Measurements from ENCODE around the gene FAM210A. TPM values are rescaled to one million over a fixed set of nuclear protein-coding genes. Genes with fewer than 3 reads are reported as not detected.

Gene FAM210A
- total RNA-seq, 1 experiment from 2014 or later = 26.2 TPM

DNA sequence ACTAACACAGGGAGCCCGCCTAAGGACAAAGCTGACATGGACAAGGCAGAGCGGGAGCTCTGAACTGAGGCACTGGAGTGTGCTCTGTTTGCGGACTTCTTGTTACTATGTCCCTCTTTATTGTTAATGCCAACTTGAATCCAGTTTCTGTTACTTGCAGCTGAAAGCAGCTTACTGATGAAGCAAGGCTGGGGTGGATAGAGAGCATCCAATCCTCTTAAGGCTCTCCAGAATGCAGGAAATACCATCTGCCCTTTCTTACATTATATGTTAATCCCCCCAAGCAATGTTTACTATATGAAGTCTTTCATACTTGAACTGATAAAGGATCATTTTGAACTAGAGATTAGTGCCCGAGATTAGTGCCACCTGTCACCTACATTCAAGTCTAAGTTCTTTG lies 9.4 kb downstream of the FAM210A start (continued):
- TF ChIP-seq ELF1 (IDR thresholded peaks at IDR 0.05; ENCODE audit: borderline replicate concordance, low read depth) = no peak
- TF ChIP-seq SRF (IDR thresholded peaks at IDR 0.05; ENCODE audit: low read depth) = no peak
- TF ChIP-seq EZH2phosphoT487 (IDR thresholded peaks at IDR 0.05; ENCODE audit: borderline replicate concordance) = no peak
- no peak for TF ChIP-seq FOSL1 (IDR thresholded peaks at IDR 0.05; ENCODE audit: low read depth)
- no peak for TF ChIP-seq ZNF274 (IDR thresholded peaks at IDR 0.05; ENCODE audit: low read depth, low read length)
- TF ChIP-seq CEBPB (IDR thresholded peaks at IDR 0.05; ENCODE audit: low read depth) = no peak
- TF ChIP-seq RAD21 (IDR thresholded peaks at IDR 0.05; ENCODE audit: low read depth) = no peak
- TF ChIP-seq CBX3 (IDR thresholded peaks at IDR 0.05; ENCODE audit: low read depth) = no peak
- TF ChIP-seq, protein P1, sequence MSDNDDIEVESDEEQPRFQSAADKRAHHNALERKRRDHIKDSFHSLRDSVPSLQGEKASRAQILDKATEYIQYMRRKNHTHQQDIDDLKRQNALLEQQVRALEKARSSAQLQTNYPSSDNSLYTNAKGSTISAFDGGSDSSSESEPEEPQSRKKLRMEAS (IDR thresholded peaks at IDR 0.05) = no peak
- no peak for TF ChIP-seq EGR1 (IDR thresholded peaks at IDR 0.05; ENCODE audit: low read depth)
- TF ChIP-seq POLR2A (IDR thresholded peaks at IDR 0.05; ENCODE audit: borderline replicate concordance, extremely low read depth, insufficient read depth, insufficient read length) = no peak

DNA sequence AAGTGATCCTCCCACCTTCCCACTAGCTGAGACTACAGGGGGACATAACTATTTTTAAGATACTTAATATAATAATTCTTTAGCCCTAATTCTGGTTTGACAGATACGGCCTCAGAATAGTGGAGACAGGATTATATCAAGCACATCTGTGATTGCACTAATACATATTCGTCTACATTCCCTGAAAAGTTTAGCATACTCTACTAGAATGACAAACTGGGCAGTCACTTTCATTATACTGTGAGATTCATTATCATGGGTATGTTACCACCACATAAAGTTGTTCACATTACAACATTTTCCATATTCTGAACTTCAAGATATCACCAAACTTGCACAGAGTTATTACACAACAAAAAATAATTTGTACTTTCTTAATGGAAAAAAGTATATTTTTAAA lies 11.0 kb downstream of the FAM210A start:
- H3K9me3 ChIP-seq (ENCODE audit: control insufficient read depth in 1 of 2, insufficient read depth in 1 of 2, low read depth in 1 of 2, low read length in 2 of 2) = peaks cover 0 to 4% of the 10 kb centered on the region in 2 experiments; a peak in 1 of 4 replicates
- H3K4me3 ChIP-seq (replicated peaks in 1 of 2; ENCODE audit: low read depth in 1 of 2, low read length in 2 of 2) = no peak overlapping the region
- no peak overlapping the region for H2AFZ ChIP-seq (ENCODE audit: low read depth, low read length, poor library complexity, severe bottlenecking)
- no peak overlapping the region for H3K27ac ChIP-seq (ENCODE audit: low read depth, low read length)
- CTCF ChIA-PET = no interaction called here
- H3K79me2 ChIP-seq (ENCODE audit: insufficient read depth, low read length) = peaks cover 100% of the 10 kb centered on the region
- RAD21 ChIA-PET (ENCODE audit: low non-redundant PET in 1 of 2, low total read pairs in 2 of 2, uncharacterized antibody in 2 of 2, unreplicated experiment in 2 of 2) = no interaction called here
- H3K9me2 ChIP-seq (ENCODE audit: insufficient read depth) = no peaks in the 10 kb centered on the region
- ATAC-seq = no peak
- 0 out of 4 replicates have a peak, but pooled peaks cover 0 to 8% of the 10 kb centered on the region in 2 experiments for H3K36me3 ChIP-seq (ENCODE audit: control insufficient read depth in 1 of 2, insufficient read depth in 2 of 2, low read length in 2 of 2)
- no peaks in the 10 kb centered on the region for H3K27me3 ChIP-seq (ENCODE audit: insufficient read depth, low read length)
- no TSS peak for BruUV-seq (replicated peaks)
- H3K4me1 ChIP-seq (ENCODE audit: control insufficient read depth in 1 of 2, insufficient read depth in 2 of 2, low read length in 2 of 2) = peaks cover 9 to 42% of the 10 kb centered on the region in 2 experiments
- no peak overlapping the region for H3K4me2 ChIP-seq (ENCODE audit: low read length)
- intact Hi-C loops (cut with micrococcal nuclease) = no loop called here
- TF ChIP-seq, protein P2, sequence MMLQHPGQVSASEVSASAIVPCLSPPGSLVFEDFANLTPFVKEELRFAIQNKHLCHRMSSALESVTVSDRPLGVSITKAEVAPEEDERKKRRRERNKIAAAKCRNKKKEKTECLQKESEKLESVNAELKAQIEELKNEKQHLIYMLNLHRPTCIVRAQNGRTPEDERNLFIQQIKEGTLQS (IDR thresholded peaks at IDR 0.05) = no peak
- TF ChIP-seq, protein P3, sequence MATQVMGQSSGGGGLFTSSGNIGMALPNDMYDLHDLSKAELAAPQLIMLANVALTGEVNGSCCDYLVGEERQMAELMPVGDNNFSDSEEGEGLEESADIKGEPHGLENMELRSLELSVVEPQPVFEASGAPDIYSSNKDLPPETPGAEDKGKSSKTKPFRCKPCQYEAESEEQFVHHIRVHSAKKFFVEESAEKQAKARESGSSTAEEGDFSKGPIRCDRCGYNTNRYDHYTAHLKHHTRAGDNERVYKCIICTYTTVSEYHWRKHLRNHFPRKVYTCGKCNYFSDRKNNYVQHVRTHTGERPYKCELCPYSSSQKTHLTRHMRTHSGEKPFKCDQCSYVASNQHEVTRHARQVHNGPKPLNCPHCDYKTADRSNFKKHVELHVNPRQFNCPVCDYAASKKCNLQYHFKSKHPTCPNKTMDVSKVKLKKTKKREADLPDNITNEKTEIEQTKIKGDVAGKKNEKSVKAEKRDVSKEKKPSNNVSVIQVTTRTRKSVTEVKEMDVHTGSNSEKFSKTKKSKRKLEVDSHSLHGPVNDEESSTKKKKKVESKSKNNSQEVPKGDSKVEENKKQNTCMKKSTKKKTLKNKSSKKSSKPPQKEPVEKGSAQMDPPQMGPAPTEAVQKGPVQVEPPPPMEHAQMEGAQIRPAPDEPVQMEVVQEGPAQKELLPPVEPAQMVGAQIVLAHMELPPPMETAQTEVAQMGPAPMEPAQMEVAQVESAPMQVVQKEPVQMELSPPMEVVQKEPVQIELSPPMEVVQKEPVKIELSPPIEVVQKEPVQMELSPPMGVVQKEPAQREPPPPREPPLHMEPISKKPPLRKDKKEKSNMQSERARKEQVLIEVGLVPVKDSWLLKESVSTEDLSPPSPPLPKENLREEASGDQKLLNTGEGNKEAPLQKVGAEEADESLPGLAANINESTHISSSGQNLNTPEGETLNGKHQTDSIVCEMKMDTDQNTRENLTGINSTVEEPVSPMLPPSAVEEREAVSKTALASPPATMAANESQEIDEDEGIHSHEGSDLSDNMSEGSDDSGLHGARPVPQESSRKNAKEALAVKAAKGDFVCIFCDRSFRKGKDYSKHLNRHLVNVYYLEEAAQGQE (IDR thresholded peaks at IDR 0.05; ENCODE audit: low read depth) = no peak
- TF ChIP-seq SIN3A (IDR thresholded peaks at IDR 0.05; ENCODE audit: low read depth) = no peak
- TF ChIP-seq SP1 (IDR thresholded peaks at IDR 0.05; ENCODE audit: low read depth) = no peak
- TF ChIP-seq, protein P4, sequence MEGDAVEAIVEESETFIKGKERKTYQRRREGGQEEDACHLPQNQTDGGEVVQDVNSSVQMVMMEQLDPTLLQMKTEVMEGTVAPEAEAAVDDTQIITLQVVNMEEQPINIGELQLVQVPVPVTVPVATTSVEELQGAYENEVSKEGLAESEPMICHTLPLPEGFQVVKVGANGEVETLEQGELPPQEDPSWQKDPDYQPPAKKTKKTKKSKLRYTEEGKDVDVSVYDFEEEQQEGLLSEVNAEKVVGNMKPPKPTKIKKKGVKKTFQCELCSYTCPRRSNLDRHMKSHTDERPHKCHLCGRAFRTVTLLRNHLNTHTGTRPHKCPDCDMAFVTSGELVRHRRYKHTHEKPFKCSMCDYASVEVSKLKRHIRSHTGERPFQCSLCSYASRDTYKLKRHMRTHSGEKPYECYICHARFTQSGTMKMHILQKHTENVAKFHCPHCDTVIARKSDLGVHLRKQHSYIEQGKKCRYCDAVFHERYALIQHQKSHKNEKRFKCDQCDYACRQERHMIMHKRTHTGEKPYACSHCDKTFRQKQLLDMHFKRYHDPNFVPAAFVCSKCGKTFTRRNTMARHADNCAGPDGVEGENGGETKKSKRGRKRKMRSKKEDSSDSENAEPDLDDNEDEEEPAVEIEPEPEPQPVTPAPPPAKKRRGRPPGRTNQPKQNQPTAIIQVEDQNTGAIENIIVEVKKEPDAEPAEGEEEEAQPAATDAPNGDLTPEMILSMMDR (IDR thresholded peaks at IDR 0.05 in 2 of 3, conservative IDR thresholded peaks at IDR 0.05 in 1 of 3; ENCODE audit: borderline replicate concordance in 1 of 3, insufficient read depth in 1 of 3, low read depth in 2 of 3, low read length in 2 of 3) = no peak
- TF ChIP-seq EGR1 (IDR thresholded peaks at IDR 0.05; ENCODE audit: low read depth) = no peak
- no peak overlapping the region for H3K9ac ChIP-seq (ENCODE audit: low read length)
- no peaks in the 10 kb centered on the region for H4K20me1 ChIP-seq (ENCODE audit: insufficient read depth)
- POLR2A ChIA-PET = no interaction called here
- no peak for DNase-seq (ENCODE audit: low read depth, low spot score)

All from HCT116 (cell line).